ENCODE data around the gene RFFL. TPM values are rescaled to one million over a fixed set of nuclear protein-coding genes. Genes with fewer than 3 reads are reported as not detected.
A peak's percentile ranks its signal among the peaks of the same experiment; 100 is the strongest.
"Not testable (repeated sequence)": the region's sequence is repeated elsewhere in the genome, so short reads cannot be mapped to it uniquely, and the experiment has no call there.

Gene RFFL, protein sequence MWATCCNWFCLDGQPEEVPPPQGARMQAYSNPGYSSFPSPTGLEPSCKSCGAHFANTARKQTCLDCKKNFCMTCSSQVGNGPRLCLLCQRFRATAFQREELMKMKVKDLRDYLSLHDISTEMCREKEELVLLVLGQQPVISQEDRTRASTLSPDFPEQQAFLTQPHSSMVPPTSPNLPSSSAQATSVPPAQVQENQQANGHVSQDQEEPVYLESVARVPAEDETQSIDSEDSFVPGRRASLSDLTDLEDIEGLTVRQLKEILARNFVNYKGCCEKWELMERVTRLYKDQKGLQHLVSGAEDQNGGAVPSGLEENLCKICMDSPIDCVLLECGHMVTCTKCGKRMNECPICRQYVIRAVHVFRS
- 10 to 100 TPM; 12.2 to 20.1 TPM for total RNA-seq

DNA sequence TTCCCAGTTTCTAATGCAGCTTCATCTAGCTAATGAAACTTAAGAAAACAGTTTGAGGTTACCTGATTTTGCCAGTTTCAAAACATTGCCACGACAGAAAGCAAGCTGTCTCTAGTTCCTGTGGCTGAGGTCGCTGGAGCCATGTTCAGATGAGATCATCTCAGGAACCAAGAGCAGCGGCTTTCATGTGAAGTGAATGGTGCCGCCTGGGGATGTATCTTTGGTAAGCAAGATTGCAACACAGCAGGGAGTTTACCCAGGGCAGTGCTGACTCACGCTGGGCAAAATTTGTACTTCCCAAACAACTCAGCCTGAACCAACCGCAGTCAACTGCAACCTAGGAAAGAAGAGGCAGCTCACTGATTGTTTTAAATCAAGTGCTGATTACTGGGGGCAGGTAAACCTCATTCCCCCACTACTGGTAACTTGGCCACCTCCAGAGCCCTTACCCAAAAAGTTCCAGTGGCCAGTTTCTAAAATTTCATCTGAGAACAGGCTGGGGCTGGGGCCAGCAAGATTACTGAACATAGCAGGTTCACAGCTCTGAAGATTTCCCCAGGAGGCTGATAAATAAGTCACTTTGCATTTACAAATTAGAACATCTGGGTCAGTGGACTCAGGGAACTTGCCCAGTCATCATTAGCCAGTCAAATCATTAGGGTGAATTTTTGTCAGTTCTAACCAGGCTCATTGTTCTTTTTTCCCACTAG, at the start of gene RFFL:
TSS of gene RFFL (minus strand) at position 194 of the 710 bp plus-strand sequence. CDS start 37,154 bp downstream, outside the sequence.
- H3K4me3 ChIP-seq = peak within 1 kb of the TSS in 1 of 2 donors; percentile 30
- H3K27me3 ChIP-seq = no peaks in the 10 kb centered on the region
- H3K36me3 ChIP-seq = no peaks in the 10 kb centered on the region
- H3K9me3 ChIP-seq = no peaks in the 10 kb centered on the region
- peaks cover 0 to 12% of the 10 kb centered on the region in 2 donors for H3K4me1 ChIP-seq
- DNase-seq (ENCODE audit: low spot score) = peak; percentile 96
- TF ChIP-seq, protein P1, sequence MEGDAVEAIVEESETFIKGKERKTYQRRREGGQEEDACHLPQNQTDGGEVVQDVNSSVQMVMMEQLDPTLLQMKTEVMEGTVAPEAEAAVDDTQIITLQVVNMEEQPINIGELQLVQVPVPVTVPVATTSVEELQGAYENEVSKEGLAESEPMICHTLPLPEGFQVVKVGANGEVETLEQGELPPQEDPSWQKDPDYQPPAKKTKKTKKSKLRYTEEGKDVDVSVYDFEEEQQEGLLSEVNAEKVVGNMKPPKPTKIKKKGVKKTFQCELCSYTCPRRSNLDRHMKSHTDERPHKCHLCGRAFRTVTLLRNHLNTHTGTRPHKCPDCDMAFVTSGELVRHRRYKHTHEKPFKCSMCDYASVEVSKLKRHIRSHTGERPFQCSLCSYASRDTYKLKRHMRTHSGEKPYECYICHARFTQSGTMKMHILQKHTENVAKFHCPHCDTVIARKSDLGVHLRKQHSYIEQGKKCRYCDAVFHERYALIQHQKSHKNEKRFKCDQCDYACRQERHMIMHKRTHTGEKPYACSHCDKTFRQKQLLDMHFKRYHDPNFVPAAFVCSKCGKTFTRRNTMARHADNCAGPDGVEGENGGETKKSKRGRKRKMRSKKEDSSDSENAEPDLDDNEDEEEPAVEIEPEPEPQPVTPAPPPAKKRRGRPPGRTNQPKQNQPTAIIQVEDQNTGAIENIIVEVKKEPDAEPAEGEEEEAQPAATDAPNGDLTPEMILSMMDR (IDR thresholded peaks at IDR 0.05) = peak in 1 of 2 donors; percentile 51
- peak within 1 kb of the TSS; percentile 85 to 93 for H3K27ac ChIP-seq

DNA sequence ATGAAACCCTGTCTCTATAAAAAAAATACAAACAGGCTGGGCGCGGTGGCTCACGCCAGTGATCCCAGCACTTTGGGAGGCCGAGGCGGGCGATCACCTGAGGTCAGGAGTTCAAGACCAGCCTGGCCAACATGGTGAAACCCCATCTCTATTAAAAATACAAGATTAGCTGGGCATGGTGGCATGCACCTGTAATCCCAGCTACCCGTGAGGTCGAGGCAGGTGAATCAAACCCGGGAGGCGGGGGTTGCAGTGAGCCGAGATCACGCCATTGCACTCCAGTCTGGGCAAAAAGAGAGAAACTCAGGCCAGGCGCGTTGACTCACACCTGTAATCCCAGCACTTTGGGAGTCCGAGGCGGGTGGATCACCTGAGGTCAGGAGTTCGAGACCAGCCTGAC, 47.3 kb upstream of the RFFL start:
- not testable (repeated sequence) for H3K4me1 ChIP-seq; DNase-seq (ENCODE audit: low spot score); H3K27ac ChIP-seq; H3K9me3 ChIP-seq; H3K27me3 ChIP-seq; H3K4me3 ChIP-seq
- peaks cover 11% of the 10 kb centered on the region for H3K36me3 ChIP-seq

DNA sequence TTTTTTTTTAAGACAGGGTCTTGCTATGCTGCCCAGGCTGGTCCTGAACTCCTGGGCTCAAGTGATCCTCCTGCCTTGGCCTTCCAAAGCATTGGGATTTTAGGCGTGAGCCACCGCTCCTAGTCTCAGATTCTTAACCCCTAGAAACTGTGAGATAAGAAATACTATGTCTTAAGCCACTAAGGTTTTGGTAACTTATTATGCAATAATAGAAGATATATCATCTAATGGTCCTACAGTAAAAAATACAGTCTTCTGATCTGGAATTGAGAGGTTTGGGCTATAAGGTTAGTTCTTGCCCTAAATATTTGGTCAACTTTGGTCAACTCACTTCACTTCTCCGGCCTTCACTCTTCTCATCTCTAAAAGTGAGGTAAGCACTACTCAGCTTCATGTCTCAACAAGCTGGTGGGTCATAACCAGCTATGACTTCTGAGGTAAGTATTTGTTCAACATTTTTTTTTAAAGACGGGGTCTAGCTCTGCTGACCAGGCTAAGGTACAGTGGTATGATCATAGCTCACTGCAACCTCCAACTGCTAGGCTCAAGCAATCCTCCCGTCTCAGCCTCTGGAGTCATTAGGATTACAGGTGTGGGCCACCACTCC, 41.4 kb upstream of the RFFL start:
- peaks cover 41% of the 10 kb centered on the region for H3K36me3 ChIP-seq
- TF ChIP-seq, protein P1 (IDR thresholded peaks at IDR 0.05) = no peak

DNA sequence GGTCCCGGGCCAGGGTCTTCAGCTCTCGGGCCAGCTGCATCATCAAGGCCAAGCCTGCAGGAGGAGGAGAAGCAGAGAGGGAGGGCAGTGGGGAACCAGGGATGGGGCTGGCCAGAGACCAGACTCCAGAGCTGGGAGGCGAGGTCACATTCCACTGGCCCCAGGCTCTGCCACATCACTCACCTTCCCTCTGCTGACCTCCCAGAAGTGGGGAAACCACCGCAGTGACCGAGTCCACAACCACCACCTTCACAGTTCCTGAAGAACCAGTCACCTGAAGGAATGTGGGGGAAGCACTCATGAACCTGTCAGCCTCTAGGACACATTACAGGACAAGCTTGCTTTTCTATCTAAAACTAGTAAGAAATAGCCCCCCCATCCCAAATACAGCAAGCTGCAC, 39.8 kb upstream of the RFFL start:
- Histone ChIP-seq H3K27ac (no peak overlapping the region), H3K4me1 (no peaks in the 10 kb centered on the region), H3K9me3 (no peaks in the 10 kb centered on the region), H3K27me3 (no peaks in the 10 kb centered on the region), H3K36me3 (peaks cover 41% of the 10 kb centered on the region), H3K4me3 (no peak overlapping the region)
- TF ChIP-seq, protein P1 (IDR thresholded peaks at IDR 0.05) = no peak
- DNase-seq (ENCODE audit: low spot score) = no peak

More for the DNA sequence above, 41.4 kb upstream of the RFFL start:
- no peak overlapping the region for H3K27ac ChIP-seq
- H3K4me1 ChIP-seq = no peaks in the 10 kb centered on the region
- no peaks in the 10 kb centered on the region for H3K27me3 ChIP-seq
- DNase-seq (ENCODE audit: low spot score) = no peak
- H3K4me3 ChIP-seq = no peak overlapping the region
- no peaks in the 10 kb centered on the region for H3K9me3 ChIP-seq

DNA sequence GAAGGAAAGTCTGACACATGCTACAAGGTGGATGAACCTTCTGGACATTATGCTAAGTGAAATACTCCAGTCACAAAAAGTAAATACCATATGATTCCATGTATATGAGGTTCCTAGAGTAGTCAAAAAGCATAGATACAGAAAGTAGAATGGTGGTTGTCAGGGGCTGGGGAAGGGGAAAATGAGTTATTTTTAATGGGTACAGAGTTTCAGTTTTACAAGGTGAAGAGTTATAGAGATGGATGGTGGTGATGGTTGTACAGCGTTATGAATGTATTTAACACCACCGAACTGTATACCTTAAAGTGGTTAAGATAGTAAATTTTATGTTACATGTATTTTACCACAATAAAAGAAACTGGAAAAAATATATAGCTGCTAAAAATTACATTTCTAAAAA, 38.2 kb upstream of the RFFL start:
- Histone ChIP-seq H3K36me3 (peaks cover 40% of the 10 kb centered on the region), H3K4me1 (no peaks in the 10 kb centered on the region), H3K27ac (no peak overlapping the region), H3K27me3 (no peaks in the 10 kb centered on the region), H3K4me3 (no peak overlapping the region), H3K9me3 (no peaks in the 10 kb centered on the region)
- DNase-seq (ENCODE audit: low spot score) = no peak
- TF ChIP-seq, protein P1 (IDR thresholded peaks at IDR 0.05) = no peak

DNA sequence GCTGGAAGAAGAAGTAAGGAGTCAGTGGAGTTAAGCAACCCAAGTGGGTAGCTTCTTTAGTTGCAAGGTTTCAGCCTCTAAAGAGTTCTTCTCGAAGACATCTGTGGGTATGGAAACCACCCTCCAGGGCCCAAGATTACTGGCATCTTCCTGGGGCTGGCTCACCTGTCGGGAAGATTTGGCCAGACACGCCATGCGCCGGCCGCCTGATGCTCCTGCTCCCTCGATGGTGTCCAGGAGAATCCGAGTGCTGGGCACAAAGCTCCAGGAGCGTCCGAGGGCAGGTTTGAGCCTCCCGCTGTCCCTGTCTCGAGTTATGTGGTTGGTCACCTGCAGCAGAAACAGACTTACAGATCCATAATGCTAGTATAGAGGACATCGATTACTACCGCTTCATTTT, 37.5 kb upstream of the RFFL start:
- Histone ChIP-seq H3K27me3 (no peaks in the 10 kb centered on the region), H3K9me3 (no peaks in the 10 kb centered on the region), H3K4me3 (no peak overlapping the region), H3K36me3 (peaks cover 33% of the 10 kb centered on the region), H3K4me1 (no peaks in the 10 kb centered on the region), H3K27ac (no peak overlapping the region)
- DNase-seq (ENCODE audit: low spot score) = no peak
- TF ChIP-seq, protein P1 (IDR thresholded peaks at IDR 0.05) = no peak

Measured in right atrium auricular region (tissue), 2 donors.